ENCODE measurements around the gene BICRA.

DNA sequence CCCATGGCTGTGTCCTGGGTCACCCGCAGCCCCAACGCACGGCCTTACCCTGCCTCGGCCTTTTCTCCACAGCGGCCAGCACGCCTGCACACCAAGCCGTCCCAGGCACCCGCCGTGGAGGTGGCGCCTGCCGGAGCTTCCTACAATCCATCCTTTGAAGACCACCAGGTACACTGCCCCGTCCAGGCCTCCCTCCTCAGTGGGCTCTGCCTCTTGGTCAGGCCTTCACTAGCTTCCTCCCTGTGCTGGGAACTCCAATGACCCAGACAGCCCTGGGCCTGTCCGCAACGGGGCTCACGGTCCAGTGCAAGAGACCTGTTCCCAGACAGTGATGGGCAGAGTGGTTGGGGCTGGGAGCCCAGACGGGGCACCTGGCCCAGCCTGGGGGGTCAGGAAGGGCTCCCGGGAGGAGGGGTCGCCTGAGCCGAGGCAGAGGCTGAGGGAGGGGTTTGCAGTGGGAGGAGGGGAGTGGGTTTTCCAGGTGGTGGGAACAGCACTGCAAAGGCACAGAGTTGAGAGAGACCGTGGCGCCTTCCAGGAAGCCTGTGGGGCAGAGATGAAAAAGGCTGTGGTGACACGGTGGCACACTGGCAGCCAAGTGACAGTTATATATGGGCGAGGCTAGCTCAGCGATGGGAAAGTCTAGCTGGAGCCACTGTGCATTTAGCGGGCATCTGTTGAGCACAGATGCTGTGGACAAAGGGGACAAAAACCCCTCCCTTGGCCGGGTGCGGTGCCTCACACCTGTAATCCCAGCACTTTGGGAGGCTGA, 143.7 kb downstream of the BICRA start:
- TF ChIP-seq LEF1 (IDR thresholded peaks at IDR 0.05; ENCODE audit: borderline replicate concordance) (no peak), FOXK2 (IDR thresholded peaks at IDR 0.05) (no peak), PKNOX1 (IDR thresholded peaks at IDR 0.05) (no peak), HDGF (IDR thresholded peaks at IDR 0.05; ENCODE audit: borderline replicate concordance) (no peak)
